ENCODE data around the gene GNAT2. TPM values are rescaled to one million over a fixed set of nuclear protein-coding genes. Genes with fewer than 3 reads are reported as not detected.
"Not testable (repeated sequence)": the region's sequence is repeated elsewhere in the genome, so short reads cannot be mapped to it uniquely, and the experiment has no call there.

The GNAT2 gene
- total RNA-seq, 1 experiment from 2014 or later: not detected

DNA sequence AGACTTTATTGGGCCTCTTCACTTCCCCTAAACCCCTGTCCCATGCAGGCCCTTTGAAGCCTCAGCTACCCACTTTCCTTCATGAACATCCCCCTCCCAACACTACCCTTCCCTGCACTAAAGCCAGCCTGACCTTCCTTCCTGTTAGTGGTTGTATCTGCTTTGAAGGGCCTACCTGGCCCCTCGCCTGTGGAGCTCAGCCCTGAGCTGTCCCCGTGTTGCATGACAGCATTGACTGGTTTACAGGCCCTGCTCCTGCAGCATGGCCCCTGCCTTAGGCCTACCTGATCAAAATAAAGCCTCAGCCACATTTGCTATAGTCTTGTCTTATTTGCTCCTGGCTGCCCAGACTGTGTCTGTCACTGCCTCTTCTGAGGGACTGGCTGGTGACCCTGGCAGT, 42.0 kb upstream of the GNAT2 start (continued):
- TF ChIP-seq ZNF219 (CRISPR knock-in tag; IDR thresholded peaks at IDR 0.05; ENCODE audit: borderline replicate concordance): no peak
- no peak for TF ChIP-seq SMAD3 (CRISPR knock-in tag; IDR thresholded peaks at IDR 0.05; ENCODE audit: borderline replicate concordance)
- TF ChIP-seq GABPB1 (CRISPR knock-in tag; IDR thresholded peaks at IDR 0.05): no peak
- no peak for TF ChIP-seq FOXJ3 (CRISPR knock-in tag; IDR thresholded peaks at IDR 0.05; ENCODE audit: borderline replicate concordance)
- no peak for TF ChIP-seq GTF2I (CRISPR knock-in tag; conservative IDR thresholded peaks at IDR 0.05)

DNA sequence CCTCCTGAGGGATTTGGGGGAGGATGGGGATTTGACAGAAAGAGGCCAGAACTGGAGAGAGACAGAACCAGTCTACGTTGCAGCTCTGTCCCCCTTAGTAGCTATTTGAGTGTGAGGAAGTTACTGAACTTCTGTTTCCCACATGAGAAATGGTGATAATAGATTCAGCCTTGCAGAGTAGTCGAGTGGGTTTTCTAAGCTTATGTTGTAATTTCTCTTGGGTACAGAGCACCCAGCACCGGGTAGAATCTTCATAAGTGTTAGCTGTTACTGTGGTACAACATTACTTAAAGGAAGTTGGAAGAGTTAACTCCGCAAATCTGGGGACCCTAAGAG, 41.2 kb upstream of the GNAT2 start:
- H3K36me3 Mint-ChIP-seq; H3K27me3 Mint-ChIP-seq (ENCODE audit: low read depth); ATAC-seq; DNase-seq (ENCODE audit: low spot score); H3K4me1 Mint-ChIP-seq; H3K4me3 Mint-ChIP-seq; POLR2A ChIA-PET; H3K9me3 Mint-ChIP-seq; H3K27ac Mint-ChIP-seq: not testable (repeated sequence)
- CTCF ChIA-PET: interaction anchor here (3.9 kb wide), 1 partner anchor 21 kb away, joined by 12 read pairs; no protein-coding TSS in a partner anchor

DNA sequence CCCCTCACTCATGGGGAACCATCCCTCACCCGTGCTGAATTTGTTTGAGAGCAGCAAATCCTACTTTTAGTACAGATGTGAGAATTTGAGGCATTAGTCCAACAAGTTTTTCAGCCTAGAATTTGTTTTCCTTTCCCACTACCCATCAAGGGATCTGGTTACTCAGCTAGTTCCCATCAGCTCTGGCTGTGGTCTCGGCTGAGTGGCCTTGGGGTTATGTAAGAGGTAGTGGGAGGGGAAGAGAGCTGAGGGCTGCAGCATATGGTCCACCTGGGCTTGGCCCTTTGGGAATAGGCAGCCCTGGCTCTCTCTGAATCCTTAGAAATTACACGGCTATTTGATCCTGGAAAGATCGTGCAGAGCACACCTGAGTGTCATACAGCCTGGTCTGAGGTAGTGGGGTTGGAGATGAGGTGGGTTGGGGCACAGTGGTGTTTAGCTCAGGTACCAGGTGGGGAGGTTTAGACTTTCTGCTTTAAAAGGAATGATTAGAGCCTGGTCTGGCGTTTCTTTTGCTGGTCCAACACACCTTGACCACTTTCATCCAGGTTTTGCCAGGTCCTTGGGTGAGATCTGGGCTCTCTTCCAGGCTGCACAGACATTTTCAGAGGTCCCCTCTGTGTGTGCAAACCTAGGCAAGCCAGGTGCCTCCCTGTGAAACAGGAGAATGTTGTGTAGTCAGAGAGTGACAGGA, 40.7 kb upstream of the GNAT2 start:
- ChIA-PET POLR2A (no interaction called here), CTCF (no interaction called here)
- peaks cover 5% of the 10 kb centered on the region for H3K27me3 Mint-ChIP-seq (ENCODE audit: low read depth)

DNA sequence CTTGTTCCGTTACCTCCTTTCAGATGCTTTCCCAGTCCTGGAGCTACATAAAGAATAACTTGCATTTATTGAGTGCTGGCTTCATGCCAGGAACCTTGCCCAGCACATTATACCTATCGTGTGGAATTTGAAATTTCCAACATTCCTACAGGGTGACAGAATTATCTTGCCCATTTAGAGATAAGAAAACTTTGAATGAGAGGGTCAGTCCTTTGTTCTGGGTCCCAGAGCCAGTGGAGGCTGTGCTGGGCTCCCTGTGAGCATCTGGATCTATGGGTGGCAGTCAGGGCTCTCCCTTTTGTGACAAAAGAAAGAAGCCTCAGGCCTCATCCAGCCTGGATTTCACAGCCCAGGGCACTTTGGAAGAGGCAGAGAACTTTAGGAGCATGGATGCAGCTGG, 39.7 kb upstream of the GNAT2 start:
- Mint-ChIP-seq H3K9me3 (no peaks in the 10 kb centered on the region), H3K4me1 (peaks cover 12% of the 10 kb centered on the region), H3K36me3 (no peaks in the 10 kb centered on the region), H3K4me3 (no peak overlapping the region), H3K27me3 (ENCODE audit: low read depth) (peaks cover 15% of the 10 kb centered on the region), H3K27ac (no peak overlapping the region)
- ATAC-seq (no peak), DNase-seq (ENCODE audit: low spot score) (no peak)
- no peak for TF ChIP-seq FOXP1 (CRISPR knock-in tag; IDR thresholded peaks at IDR 0.05; ENCODE audit: borderline replicate concordance)
- no peak for TF ChIP-seq ZNF423 (CRISPR knock-in tag; IDR thresholded peaks at IDR 0.05)
- no peak for TF ChIP-seq ETV6 (CRISPR knock-in tag; IDR thresholded peaks at IDR 0.05)
- no peak for TF ChIP-seq GABPB1 (CRISPR knock-in tag; IDR thresholded peaks at IDR 0.05)
- TF ChIP-seq IRF2 (CRISPR knock-in tag; IDR thresholded peaks at IDR 0.05; ENCODE audit: borderline replicate concordance, low read depth): no peak
- no peak for TF ChIP-seq SP1 (CRISPR knock-in tag; conservative IDR thresholded peaks at IDR 0.05)
- no peak for TF ChIP-seq CREM (CRISPR knock-in tag; IDR thresholded peaks at IDR 0.05)
- TF ChIP-seq ELF4 (CRISPR knock-in tag; IDR thresholded peaks at IDR 0.05; ENCODE audit: low read depth): no peak
- TF ChIP-seq MXD4 (CRISPR knock-in tag; IDR thresholded peaks at IDR 0.05; ENCODE audit: borderline replicate concordance): no peak
- no peak for TF ChIP-seq JUN (CRISPR knock-in tag; IDR thresholded peaks at IDR 0.05)
- TF ChIP-seq NR2C2 (CRISPR knock-in tag; IDR thresholded peaks at IDR 0.05): no peak
- TF ChIP-seq KAT7 (CRISPR knock-in tag; IDR thresholded peaks at IDR 0.05; ENCODE audit: borderline replicate concordance): no peak
- TF ChIP-seq, protein P1, sequence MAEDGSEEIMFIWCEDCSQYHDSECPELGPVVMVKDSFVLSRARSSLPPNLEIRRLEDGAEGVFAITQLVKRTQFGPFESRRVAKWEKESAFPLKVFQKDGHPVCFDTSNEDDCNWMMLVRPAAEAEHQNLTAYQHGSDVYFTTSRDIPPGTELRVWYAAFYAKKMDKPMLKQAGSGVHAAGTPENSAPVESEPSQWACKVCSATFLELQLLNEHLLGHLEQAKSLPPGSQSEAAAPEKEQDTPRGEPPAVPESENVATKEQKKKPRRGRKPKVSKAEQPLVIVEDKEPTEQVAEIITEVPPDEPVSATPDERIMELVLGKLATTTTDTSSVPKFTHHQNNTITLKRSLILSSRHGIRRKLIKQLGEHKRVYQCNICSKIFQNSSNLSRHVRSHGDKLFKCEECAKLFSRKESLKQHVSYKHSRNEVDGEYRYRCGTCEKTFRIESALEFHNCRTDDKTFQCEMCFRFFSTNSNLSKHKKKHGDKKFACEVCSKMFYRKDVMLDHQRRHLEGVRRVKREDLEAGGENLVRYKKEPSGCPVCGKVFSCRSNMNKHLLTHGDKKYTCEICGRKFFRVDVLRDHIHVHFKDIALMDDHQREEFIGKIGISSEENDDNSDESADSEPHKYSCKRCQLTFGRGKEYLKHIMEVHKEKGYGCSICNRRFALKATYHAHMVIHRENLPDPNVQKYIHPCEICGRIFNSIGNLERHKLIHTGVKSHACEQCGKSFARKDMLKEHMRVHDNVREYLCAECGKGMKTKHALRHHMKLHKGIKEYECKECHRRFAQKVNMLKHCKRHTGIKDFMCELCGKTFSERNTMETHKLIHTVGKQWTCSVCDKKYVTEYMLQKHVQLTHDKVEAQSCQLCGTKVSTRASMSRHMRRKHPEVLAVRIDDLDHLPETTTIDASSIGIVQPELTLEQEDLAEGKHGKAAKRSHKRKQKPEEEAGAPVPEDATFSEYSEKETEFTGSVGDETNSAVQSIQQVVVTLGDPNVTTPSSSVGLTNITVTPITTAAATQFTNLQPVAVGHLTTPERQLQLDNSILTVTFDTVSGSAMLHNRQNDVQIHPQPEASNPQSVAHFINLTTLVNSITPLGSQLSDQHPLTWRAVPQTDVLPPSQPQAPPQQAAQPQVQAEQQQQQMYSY (CRISPR knock-in tag; IDR thresholded peaks at IDR 0.05): no peak
- TF ChIP-seq, protein P2, sequence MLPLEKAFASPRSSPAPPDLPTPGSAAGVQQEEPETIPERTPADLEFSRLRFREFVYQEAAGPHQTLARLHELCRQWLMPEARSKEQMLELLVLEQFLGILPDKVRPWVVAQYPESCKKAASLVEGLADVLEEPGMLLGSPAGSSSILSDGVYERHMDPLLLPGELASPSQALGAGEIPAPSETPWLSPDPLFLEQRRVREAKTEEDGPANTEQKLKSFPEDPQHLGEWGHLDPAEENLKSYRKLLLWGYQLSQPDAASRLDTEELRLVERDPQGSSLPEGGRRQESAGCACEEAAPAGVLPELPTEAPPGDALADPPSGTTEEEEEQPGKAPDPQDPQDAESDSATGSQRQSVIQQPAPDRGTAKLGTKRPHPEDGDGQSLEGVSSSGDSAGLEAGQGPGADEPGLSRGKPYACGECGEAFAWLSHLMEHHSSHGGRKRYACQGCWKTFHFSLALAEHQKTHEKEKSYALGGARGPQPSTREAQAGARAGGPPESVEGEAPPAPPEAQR (CRISPR knock-in tag; IDR thresholded peaks at IDR 0.05): no peak
- ChIA-PET POLR2A (no interaction called here), CTCF (no interaction called here)

More for the DNA sequence above, 40.7 kb upstream of the GNAT2 start:
- no peaks in the 10 kb centered on the region for H3K36me3 Mint-ChIP-seq
- ATAC-seq (no peak), DNase-seq (ENCODE audit: low spot score) (no peak)
- H3K27ac Mint-ChIP-seq: no peak overlapping the region
- no peaks in the 10 kb centered on the region for H3K9me3 Mint-ChIP-seq
- TF ChIP-seq NR2C2 (CRISPR knock-in tag; IDR thresholded peaks at IDR 0.05) (no peak), ZNF396 (CRISPR knock-in tag; IDR thresholded peaks at IDR 0.05; ENCODE audit: borderline replicate concordance) (no peak)
- TF ChIP-seq, protein P3, sequence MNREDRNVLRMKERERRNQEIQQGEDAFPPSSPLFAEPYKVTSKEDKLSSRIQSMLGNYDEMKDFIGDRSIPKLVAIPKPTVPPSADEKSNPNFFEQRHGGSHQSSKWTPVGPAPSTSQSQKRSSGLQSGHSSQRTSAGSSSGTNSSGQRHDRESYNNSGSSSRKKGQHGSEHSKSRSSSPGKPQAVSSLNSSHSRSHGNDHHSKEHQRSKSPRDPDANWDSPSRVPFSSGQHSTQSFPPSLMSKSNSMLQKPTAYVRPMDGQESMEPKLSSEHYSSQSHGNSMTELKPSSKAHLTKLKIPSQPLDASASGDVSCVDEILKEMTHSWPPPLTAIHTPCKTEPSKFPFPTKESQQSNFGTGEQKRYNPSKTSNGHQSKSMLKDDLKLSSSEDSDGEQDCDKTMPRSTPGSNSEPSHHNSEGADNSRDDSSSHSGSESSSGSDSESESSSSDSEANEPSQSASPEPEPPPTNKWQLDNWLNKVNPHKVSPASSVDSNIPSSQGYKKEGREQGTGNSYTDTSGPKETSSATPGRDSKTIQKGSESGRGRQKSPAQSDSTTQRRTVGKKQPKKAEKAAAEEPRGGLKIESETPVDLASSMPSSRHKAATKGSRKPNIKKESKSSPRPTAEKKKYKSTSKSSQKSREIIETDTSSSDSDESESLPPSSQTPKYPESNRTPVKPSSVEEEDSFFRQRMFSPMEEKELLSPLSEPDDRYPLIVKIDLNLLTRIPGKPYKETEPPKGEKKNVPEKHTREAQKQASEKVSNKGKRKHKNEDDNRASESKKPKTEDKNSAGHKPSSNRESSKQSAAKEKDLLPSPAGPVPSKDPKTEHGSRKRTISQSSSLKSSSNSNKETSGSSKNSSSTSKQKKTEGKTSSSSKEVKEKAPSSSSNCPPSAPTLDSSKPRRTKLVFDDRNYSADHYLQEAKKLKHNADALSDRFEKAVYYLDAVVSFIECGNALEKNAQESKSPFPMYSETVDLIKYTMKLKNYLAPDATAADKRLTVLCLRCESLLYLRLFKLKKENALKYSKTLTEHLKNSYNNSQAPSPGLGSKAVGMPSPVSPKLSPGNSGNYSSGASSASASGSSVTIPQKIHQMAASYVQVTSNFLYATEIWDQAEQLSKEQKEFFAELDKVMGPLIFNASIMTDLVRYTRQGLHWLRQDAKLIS (CRISPR knock-in tag; IDR thresholded peaks at IDR 0.05; ENCODE audit: borderline replicate concordance): no peak
- no peak overlapping the region for H3K4me3 Mint-ChIP-seq
- H3K4me1 Mint-ChIP-seq: peaks cover 6% of the 10 kb centered on the region

All from WTC11 (cell line).